B cell (primary cell): Measurements from ENCODE around the gene PLA2G2E. TPM values are rescaled to one million over a fixed set of nuclear protein-coding genes. Genes with fewer than 3 reads are reported as not detected.

Source experiments
- polyA plus RNA-seq: library from polyadenylated mRNA; depleted of rRNA; stranded (reverse); fragments of >200 nt; gene quantifications from 2 replicates; pipeline ENCODE4 v1.2.3, GENCODE V29; 2012
- total RNA-seq, 2 donors: library from RNA; stranded (reverse); fragments of 120-200 nt in 1 of 2; gene quantifications; 1 replicate in 1 of 2; 2 replicates in 1 of 2; pipeline versions ENCODE4 v1.2.3 to v1.2.4, GENCODE V29; 2013 to 2022

The PLA2G2E gene
- total and polyA plus RNA-seq, 2 donors (not counting 1 experiment from before 2014, with no cell fraction given), result not detected

Other genes starting within 250 kb of the PLA2G2E start
- gene TMCO4, start 123.7 kb downstream of the PLA2G2E start, total RNA-seq, result 30.4 and 31.3 TPM in 2 replicates
- gene TMCO4, start 123.7 kb downstream of the PLA2G2E start, polyA plus RNA-seq, result 17.3 and 21.7 TPM in 2 replicates
- gene RNF186, start 108.3 kb downstream of the PLA2G2E start, total RNA-seq, result not detected in 2 replicates
- not detected in 2 replicates for gene RNF186, start 108.3 kb downstream of the PLA2G2E start, polyA plus RNA-seq
- 19.0 and 19.6 TPM in 2 replicates for gene OTUD3, start 41.2 kb downstream of the PLA2G2E start, total RNA-seq
- gene OTUD3, start 41.2 kb downstream of the PLA2G2E start, polyA plus RNA-seq, result 4.2 and 6.6 TPM in 2 replicates
- gene PLA2G2A, start 56.0 kb upstream of the PLA2G2E start, total RNA-seq, result not detected in 2 replicates
- gene PLA2G2A, start 56.0 kb upstream of the PLA2G2E start, polyA plus RNA-seq, result not detected in 2 replicates
- not detected in 2 replicates for gene PLA2G5, start 146.6 kb upstream of the PLA2G2E start, total RNA-seq
- gene PLA2G5, start 146.6 kb upstream of the PLA2G2E start, polyA plus RNA-seq, result not detected in 2 replicates
- 1.7 and 2.3 TPM in 2 replicates for gene PLA2G2D, start 195.9 kb upstream of the PLA2G2E start, total RNA-seq
- gene PLA2G2D, start 195.9 kb upstream of the PLA2G2E start, polyA plus RNA-seq, result 2.2 and 2.8 TPM in 2 replicates
- gene PLA2G2F, start 215.7 kb upstream of the PLA2G2E start, total RNA-seq, result not detected in 2 replicates
- not detected in 2 replicates for gene PLA2G2F, start 215.7 kb upstream of the PLA2G2E start, polyA plus RNA-seq